HK-2 (cell line): ENCODE data around the gene UBXN1.

ENCODE experiments used
- DNase-seq: peaks from one replicate; pipeline ENCODE4 v3.0.0-alpha.2; 2018; ENCODE audit not compliant: unreplicated experiment

UBXN1 gene, protein sequence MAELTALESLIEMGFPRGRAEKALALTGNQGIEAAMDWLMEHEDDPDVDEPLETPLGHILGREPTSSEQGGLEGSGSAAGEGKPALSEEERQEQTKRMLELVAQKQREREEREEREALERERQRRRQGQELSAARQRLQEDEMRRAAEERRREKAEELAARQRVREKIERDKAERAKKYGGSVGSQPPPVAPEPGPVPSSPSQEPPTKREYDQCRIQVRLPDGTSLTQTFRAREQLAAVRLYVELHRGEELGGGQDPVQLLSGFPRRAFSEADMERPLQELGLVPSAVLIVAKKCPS

GRCh38 chr11:62678770-62679696, at the start of gene UBXN1:
UBXN1 (minus strand) TSS chr11:62679073; CDS start chr11:62678923, 150 bp downstream.
- peak; percentile 79 for DNase-seq

DNA sequence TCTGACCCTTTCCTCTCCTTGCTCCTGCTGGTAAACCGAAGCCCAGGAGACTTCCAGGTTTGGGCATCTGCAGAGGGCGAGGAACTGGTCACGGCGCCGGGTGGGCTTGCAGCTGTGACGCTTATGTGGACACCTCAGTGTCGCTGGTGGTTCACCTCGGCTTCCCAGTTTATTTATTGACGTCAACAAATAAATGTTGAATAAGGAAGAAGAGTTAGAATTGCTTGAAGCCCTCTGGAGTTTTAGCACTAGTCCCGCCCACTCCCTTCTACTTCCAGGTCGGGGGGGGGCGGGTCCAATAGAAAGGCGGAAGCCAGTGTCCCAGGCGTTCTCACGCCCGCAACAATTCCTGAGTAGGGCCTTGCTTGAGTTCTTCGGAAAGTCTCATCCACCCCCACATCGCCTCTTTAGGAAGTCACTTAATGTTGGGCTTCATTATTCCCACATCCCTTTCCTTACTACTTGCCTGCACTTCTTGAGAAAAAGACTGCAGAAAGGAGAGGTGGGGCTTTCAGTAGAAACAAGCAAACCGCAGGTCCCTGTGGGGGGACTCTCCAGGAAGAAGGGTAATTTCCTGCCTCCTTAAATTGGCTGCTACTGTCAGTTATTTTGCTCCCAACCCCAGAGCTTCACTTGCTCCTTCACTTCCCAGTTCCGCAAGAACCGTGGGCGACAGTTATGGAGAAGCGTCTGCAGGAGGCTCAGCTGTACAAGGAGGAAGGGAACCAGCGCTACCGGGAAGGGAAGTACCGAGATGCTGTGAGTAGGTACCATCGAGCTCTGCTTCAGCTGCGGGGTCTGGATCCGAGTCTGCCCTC, 49.5 kb upstream of the UBXN1 start, which contains the start of gene TTC9C:
TSS of gene TTC9C (plus strand) at position 316 of the 818 bp plus-strand sequence. CDS start at position 679, 363 bp downstream.
- DNase-seq, result peak; percentile 73

- DNase-seq, result peak; percentile 76
Observed at GRCh38 chr11:62727872-62728170, 48.9 kb upstream of the UBXN1 start.

- peak; percentile 95 for DNase-seq
Observed at GRCh38 chr11:62727165-62727871, 48.4 kb upstream of the UBXN1 start, which contains the start of gene HNRNPUL2. HNRNPUL2 (minus strand) TSS chr11:62727457; CDS start chr11:62727156, 301 bp downstream.

DNA sequence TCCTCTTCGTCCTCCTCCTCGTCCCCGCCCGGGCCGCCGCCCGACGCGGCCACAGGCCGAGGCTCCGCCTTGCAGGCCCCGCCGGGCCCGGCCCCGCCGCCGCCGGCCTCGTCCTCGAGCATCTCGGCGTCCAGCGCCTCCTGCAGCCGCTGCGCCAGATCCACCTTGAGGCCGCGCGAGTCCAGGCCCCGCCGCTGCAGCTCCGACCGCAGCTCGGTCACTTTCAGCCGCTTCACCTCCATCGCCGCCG, 48.0 kb upstream of the UBXN1 start:
- no peak for DNase-seq

DNA sequence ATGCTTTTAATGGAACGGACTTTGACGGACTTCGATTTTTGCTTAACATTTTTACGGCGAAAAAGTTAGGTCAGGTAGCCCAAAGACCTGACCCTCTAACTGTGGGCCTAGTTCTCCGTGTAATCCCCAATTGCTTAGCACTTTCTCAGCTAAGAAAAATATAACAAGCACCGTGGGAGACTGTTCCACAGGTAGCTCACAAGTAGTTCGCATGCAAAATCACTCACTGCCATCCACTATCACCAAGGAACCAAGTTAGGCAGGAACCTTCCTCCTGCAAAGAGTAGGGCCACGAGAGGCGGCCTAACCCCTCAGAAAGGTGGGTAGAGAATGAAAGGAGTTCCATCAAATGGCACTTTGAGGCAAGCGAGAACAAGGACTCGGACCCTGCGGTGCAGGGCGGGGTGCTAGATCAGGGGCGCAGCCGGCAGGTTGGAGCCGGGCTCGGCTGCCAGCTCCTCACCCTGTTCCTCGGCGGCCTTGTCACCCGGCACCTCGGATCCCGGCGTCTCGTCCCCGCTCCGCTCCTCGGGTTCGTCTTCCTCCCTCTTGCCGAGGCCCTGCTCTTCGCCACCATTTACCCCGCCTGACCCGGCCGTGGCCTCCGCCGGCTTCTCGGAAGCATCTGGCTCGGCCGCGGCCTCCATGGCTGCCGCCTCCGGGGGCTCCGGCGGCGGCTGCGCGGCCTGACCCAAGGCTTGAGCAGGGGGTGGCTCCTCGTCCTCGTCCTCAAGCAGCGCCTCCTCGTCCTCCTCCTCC, 47.5 kb upstream of the UBXN1 start:
- no peak for DNase-seq

GRCh38 chr11:62725646-62726045, 46.8 kb upstream of the UBXN1 start:
- no peak for DNase-seq

DNA sequence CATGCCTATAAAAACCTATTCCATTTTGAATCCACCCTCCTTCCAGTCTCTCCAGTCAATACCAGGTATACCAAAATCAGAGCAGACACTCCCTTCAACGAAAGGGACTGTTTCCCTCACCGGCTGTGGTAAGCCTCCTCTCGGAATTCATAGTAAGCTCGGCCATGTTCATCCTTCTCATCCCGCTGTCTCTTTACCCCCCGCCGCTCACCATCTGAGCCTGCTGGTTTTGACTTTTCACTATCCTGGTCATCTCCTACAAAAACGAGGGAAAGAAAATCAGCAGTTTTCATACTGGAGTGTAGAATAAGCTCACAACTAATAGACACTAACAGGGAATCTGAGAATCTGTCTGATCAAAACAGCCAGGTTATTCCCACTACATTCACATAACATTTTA, 45.3 kb upstream of the UBXN1 start:
- DNase-seq, result no peak

DNA sequence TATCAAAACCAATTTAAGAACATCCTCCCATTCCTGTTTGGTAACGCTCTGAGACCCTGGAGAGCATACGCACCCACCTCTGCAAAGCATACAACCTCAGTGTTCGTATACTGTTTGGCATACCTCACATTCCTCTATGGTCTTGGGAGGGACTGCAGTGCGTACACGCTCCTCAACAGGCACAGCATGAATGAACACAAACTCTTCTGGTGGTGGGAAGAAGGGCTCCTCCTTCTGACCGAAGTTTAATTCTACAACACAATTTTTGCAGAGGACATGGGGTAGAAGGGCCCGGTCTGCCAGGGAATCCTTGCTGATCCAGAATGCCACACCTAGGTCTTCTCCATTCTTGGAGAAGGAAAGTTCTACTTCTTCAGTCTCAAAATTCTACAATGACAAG, 43.1 kb upstream of the UBXN1 start:
- DNase-seq, result no peak

DNA sequence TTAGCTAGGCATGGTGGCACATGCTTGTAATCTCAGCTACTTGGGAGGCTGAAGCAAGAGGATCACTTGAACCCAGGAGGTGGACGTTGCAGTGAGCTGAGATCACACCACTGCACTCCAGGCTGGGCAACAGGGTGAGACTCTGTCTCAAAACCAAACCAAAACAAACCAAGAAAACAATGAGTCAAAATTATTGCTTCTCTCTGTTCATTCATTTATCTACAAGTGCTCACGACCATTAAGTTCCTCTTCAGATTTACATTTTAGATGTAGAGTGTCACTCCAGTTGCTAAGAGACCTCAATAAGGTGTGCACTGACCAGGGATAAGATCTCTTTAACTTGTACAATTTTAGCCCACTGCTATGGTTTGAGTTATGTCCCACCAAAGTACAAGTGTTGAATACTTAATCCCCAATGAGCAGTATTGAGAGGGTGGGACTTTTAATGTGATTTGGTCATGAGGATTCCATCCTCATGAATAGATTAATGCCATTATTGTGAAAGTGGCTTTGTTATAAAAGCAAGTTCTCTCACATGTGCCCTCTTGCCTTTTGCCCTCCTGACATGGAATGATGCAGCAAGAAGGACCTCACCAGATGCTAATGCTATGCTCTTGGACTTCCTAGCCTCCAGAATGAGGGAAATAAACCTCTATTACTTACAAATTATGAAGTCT, 40.6 kb upstream of the UBXN1 start:
- no peak for DNase-seq

- no peak for DNase-seq
Observed at GRCh38 chr11:62716816-62717215, 37.9 kb upstream of the UBXN1 start.

GRCh38 chr11:62716206-62716605, 37.3 kb upstream of the UBXN1 start:
- no peak for DNase-seq

DNA sequence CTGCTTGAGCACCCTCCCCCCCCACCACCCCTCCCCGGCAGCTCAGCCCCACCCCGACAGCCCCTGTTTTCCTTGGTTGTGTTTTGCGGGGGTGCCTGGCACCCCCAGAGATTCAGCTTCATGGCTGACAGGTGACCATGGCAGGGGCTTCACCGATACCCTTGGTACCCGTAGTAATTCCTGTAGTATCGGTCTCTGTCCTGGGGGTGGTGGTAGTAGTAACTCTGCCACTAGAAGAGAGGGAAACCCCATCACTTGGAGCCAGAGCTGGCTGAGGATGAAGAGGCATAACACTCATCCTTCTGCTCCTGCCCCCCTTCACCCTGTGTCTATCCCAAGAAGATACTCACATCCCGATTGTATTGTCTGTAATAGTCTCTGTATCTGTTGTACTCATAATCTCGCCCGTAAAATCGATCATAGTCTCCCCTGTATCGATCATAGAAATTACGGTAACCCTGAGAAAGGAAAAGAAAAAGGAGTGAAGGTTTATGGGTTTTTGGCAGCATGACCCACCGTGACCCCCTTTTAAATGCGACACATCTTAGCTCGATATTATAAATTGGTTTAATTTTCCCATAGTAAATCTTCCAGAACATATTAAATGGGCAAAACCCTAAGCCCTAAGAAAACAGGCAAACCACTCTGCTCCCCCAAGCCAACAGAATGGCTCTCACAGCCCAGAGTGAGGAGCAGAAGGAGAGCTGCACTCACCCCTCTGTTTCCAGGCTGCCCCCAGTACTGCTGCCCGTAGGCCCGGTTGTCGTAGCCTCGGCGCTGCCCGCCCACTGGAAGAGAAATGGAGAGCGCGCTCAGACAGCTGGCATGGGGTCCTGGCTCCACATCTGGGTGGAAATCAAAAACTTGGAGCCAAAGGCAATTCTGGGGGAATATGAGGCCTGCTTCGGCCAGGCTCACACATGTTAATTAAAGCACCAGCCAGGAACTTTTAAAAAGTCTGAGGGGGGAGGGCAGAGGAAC, 36.6 kb upstream of the UBXN1 start:
- no peak for DNase-seq

- no peak for DNase-seq
Observed at GRCh38 chr11:62713343-62713742, 34.5 kb upstream of the UBXN1 start.

DNA sequence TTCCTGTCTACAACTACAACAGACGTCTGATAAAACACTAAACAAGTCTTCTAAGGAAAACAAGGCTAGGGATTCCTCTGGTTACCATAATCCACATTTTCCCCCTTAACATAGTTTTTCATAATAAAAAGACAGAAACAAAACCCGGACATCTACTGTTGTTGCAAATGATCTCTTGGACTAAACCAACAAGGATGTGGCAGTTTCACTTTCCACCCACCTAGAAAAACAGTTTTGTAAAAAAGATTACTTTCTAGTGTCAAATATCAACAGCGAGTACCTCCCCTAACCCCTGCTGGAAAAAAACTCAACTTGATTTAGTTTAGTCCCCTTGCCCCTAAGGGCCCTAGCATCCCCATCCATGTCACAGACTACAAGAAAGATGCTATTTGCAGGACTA, 34.0 kb upstream of the UBXN1 start:
- no peak for DNase-seq

DNA sequence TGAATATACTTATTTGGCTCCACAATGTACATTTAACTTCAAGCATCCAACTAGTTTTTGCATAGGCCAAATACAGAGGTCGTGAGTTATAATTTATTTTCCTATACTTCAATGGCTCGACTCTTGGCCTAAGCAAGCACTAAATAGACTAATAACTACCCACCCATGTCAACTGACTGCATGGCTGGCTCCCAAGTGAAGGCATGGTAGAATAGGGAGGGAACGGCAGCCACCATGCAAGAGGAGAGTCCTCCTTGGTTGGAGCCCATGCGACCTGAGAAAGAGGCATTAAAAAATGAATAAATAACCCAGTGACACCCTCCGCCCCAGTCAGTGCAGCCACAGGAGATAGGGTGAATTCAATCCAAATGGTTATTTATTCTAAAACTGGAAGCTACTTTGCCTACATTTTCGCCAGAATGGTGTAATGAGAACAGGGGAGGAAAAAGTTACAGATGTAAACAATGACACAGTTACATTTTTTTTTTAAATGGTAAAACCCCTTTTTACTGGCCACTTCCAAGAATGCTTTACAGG, 33.5 kb upstream of the UBXN1 start:
- no peak for DNase-seq

- no peak for DNase-seq
Observed at GRCh38 chr11:62710001-62710345, 31.1 kb upstream of the UBXN1 start.

- no peak for DNase-seq
Observed at GRCh38 chr11:62709247-62710000, 30.6 kb upstream of the UBXN1 start.
